Adipocyte (in vitro differentiated cells): ENCODE data around the gene XKRX.

Experiments
- DNase-seq: peaks from one replicate; pipeline ENCODE4 v3.0.0-alpha.2; 2015; ENCODE audit warnings: low read depth
- H3K27me3 ChIP-seq: replicated peaks from 2 replicates; pipeline ENCODE4 v1.7.0; 2013; ENCODE audit warnings: mild to moderate bottlenecking, low read length, moderate library complexity; ENCODE audit not compliant: control insufficient read depth, insufficient read depth
- H3K36me3 ChIP-seq: 2 replicates; pipeline ENCODE4 v1.7.0; 2013; ENCODE audit warnings: low read length, mild to moderate bottlenecking, moderate library complexity; ENCODE audit not compliant: control insufficient read depth, insufficient read depth, severe bottlenecking
- H3K4me1 ChIP-seq: 2 replicates; pipeline ENCODE4 v1.7.0; 2013; ENCODE audit warnings: mild to moderate bottlenecking, low read length, moderate library complexity; ENCODE audit not compliant: control insufficient read depth, insufficient read depth
- H3K4me3 ChIP-seq: 2 replicates; pipeline ENCODE4 v1.7.0; 2013; ENCODE audit warnings: mild to moderate bottlenecking, low read length, moderate library complexity
- H3K9ac ChIP-seq: 2 replicates; pipeline ENCODE4 v1.7.0; 2013; ENCODE audit warnings: mild to moderate bottlenecking, low read length, moderate library complexity
- H3K9me3 ChIP-seq: 2 replicates; pipeline ENCODE4 v1.7.0; 2013; ENCODE audit warnings: mild to moderate bottlenecking, low read length, moderate library complexity; ENCODE audit not compliant: control insufficient read depth

The XKRX gene

DNA sequence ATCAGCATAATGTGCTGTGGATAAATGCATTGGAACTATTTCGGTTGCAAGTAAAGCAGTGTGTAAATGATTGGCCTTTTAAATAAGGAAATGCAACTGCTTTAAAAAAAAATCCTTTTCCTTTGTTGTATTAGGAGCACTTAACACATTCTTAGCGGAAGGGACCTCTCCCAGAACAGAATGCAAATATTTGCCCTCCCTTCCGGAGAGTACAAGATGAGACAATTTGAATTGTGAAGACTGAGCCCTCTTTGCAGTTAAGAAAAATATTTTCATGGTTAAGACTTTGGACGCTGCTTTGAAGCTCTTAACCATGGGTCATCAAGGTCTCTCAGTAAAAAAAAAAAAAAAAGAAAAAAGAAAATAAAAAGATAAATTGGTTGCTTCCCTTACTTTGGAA is 45.1 kb downstream of the XKRX start:
- Histone ChIP-seq H3K4me3 (no peak overlapping the region), H3K9ac (no peak overlapping the region), H3K36me3 (no peaks in the 10 kb centered on the region), H3K4me1 (no peaks in the 10 kb centered on the region), H3K27me3 (peaks cover 22% of the 10 kb centered on the region), H3K9me3 (no peaks in the 10 kb centered on the region)
- DNase-seq = no peak

DNA sequence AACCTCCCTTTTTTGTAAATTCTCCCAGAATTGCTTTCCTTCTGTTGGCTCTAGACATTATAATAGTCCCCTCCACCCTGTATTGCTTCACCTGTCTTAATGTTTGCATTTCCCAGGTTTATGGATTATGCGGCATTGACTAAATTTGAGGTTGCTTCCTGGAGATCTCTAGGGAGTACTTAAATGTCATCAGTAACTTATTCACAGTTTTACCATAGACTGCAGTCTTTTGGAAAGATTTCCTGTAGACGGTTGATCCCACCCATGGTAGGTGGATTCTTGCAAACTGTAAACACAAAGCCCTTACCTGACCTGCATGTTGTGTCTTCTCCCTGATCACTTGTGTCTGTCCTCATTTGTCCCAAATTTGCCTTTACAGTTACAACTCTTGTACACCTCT is 48.3 kb downstream of the XKRX start:
- no peak for DNase-seq
- Histone ChIP-seq H3K4me1 (no peaks in the 10 kb centered on the region), H3K9ac (no peak overlapping the region), H3K4me3 (no peak overlapping the region), H3K36me3 (no peaks in the 10 kb centered on the region), H3K27me3 (peaks cover 31% of the 10 kb centered on the region), H3K9me3 (no peaks in the 10 kb centered on the region)

DNA sequence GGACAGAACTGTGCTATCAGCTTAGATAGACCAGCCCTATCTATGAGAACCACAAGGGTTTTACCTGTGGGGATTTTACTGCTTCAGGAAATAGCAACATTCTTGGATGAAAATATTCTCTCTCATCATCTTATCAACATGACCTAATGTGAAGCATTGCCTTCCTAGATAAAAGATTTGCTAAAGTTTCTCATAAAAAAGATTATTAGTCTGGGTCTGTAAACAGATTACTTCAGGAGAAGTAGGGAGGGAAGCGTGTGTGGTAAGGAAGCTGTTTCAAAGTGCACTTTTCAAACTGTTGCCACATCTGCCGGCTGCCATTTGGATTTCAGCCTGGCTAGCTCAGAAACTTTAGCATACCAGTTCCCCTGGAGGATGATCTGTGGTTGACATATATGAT is 54.4 kb downstream of the XKRX start, which contains the start of gene NOX1:
NOX1 (minus strand) TSS at position 35 of the 400 bp plus-strand sequence. CDS start 220 bp downstream, outside the sequence.
- no peaks in the 10 kb centered on the region for H3K36me3 ChIP-seq
- no peak within 1 kb of the TSS for H3K9ac ChIP-seq
- no peak within 1 kb of the TSS for H3K4me3 ChIP-seq
- no peak for DNase-seq
- peaks cover 29% of the 10 kb centered on the region for H3K27me3 ChIP-seq
- no peaks in the 10 kb centered on the region for H3K4me1 ChIP-seq
- H3K9me3 ChIP-seq = no peaks in the 10 kb centered on the region

DNA sequence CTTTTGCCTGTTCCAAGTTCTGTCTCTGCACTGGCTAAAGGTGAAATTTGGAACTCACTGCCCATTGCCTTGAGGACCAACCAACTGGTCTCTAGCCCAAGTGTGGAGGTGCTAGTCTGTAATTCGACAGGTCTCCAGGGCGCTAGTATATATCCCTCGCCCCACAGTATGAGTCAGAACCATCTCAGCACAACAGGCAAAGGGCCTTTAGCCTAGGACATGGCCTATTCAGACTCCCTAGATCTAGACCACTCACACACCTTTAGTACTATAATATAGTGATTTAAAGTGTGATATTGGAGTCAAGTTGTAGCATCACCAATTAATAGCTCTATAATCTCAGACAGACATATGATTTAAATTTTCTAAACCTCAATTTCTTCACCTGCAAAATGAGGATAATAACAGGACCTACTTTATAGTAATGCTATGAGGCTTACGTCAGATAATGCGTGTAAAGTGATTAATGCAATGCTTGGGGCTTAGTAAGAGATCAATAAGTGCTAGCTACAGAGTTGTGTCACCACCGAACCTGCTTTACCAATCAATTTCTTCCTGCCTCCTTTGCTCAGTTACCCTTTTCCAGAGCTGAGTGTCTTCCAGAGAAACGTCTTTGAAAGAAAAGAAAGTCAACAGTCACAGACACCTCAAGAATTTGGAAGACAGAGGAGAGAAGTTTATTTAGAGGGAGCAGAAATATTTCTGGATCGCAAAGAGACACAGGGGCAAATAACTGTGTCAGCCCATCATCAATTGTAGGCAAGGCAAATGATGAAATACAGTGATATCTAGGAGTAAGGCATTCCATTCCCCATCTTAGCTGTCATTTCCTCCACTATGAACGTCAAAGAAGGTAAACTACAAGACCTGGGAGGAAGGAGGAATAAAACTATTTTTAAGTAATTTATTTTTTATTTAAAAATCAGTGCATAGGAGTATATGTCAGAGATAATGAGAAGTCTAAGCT is 56.8 kb downstream of the XKRX start:
- DNase-seq = no peak
- H3K27me3 ChIP-seq = peaks cover 25% of the 10 kb centered on the region
- no peaks in the 10 kb centered on the region for H3K36me3 ChIP-seq

DNA sequence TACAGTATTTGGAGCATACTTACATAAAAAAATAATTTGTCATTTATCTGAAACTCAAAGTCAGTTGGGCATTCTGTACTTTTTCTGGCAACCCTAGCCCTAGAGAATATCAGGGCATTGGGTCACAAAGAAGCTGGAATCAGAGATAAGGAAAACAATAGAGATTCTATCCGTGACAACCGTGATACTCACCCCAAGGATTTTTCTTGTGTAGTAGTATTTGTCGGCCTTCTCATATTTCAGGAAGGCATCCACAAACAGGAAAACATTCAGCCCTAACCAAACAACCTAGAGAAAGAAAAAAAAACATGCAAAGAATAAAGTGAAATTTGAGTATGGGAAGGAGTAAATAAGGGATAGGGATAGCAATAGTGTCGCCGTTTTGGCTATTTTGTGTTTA is 58.2 kb downstream of the XKRX start:
- H3K9me3 ChIP-seq = no peaks in the 10 kb centered on the region
- no peaks in the 10 kb centered on the region for H3K36me3 ChIP-seq
- H3K27me3 ChIP-seq = peaks cover 21% of the 10 kb centered on the region
- H3K9ac ChIP-seq = no peak overlapping the region
- H3K4me3 ChIP-seq = no peak overlapping the region
- no peaks in the 10 kb centered on the region for H3K4me1 ChIP-seq
- no peak for DNase-seq

More for the DNA sequence above, 56.8 kb downstream of the XKRX start:
- no peak overlapping the region for H3K9ac ChIP-seq
- no peaks in the 10 kb centered on the region for H3K4me1 ChIP-seq
- no peaks in the 10 kb centered on the region for H3K9me3 ChIP-seq
- no peak overlapping the region for H3K4me3 ChIP-seq

DNA sequence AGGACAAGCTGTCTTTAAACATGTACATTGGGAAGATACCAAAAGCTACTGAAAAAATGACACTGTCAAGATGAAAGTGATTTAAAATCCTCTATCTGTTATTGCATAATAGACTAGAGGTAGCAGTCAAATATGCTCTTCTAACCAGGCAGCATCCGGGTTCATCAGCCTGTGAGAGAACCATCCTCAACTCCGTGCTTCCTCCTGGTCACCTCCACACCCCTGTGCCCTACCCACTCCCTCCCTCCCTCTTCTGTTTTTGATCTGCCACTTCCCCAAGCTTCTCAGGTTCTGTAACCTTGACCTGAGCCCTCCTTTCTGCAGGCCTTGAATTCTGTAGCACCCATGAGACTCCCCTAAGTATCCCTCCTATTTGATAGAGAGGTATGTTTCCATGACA is 60.4 kb downstream of the XKRX start:
- Histone ChIP-seq H3K36me3 (no peaks in the 10 kb centered on the region), H3K27me3 (peaks cover 8% of the 10 kb centered on the region), H3K4me3 (no peak overlapping the region), H3K9me3 (no peaks in the 10 kb centered on the region), H3K9ac (no peak overlapping the region), H3K4me1 (peaks cover 8% of the 10 kb centered on the region)
- no peak for DNase-seq

DNA sequence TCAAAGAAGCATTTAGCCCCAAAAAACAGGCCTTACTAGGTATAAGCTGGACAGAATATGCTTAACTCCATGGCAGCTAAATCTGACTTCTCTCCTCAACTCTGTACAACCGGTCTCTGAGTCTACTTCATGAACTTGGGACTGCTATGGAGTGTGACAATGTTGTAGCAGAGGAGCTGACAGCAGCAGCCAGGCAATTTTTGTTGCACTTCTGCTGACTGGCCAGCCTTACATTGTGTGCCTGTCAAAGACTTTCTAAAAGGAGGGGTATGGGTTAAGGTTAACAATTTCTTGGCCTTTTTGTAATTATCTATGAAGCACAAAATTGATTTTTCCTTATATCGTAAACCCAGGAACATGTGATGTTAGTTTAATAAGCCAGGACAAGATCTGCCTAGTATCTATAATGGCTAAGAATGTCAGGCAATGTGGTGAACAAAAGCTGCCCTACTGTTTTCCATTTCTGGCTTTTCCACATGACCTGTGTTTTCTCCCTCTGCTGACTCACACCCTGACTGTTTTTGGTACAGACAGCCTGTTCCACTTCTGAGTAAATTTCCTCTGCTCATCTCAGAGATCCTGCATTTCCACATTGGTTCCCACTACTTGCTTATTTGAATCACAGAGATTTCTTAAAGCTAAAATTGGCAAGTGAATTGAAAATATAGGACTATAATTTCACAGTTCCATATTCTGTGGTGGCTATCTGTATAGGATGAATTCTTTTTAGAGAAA is 63.9 kb downstream of the XKRX start:
- H3K27me3 ChIP-seq = peaks cover 18% of the 10 kb centered on the region

More for the DNA sequence above, 63.9 kb downstream of the XKRX start:
- no peak overlapping the region for H3K9ac ChIP-seq
- DNase-seq = peak; percentile 45
- H3K4me3 ChIP-seq = no peak overlapping the region
- H3K36me3 ChIP-seq = no peaks in the 10 kb centered on the region
- H3K4me1 ChIP-seq = peaks cover 8% of the 10 kb centered on the region
- no peaks in the 10 kb centered on the region for H3K9me3 ChIP-seq
